Mucosa of descending colon (tissue), 3 donors: Measurements from ENCODE around the gene PER1. TPM values are rescaled to one million over a fixed set of nuclear protein-coding genes. Genes with fewer than 3 reads are reported as not detected.

Experiments
- ATAC-seq: fragments of 200-7000 bp; cut with Tn5 transposase; one replicate; pipeline ENCODE4 v1.9.1; 2020; ENCODE audit warnings: mild to moderate bottlenecking, moderate library complexity
- DNase-seq, 3 donors: peaks; one replicate each; pipeline ENCODE4 v3.0.0-alpha.2; 2020
- H3K36me3 ChIP-seq: fragments of 200-600 bp; one replicate; pipeline ENCODE4 v1.8.0; 2021; ENCODE audit warnings: low read depth, mild to moderate bottlenecking
- H3K4me1 ChIP-seq: fragments of 200-600 bp; one replicate; pipeline ENCODE4 v1.8.0; 2021; ENCODE audit warnings: low read depth, mild to moderate bottlenecking
- H3K4me3 ChIP-seq: fragments of 200-600 bp; one replicate; pipeline ENCODE4 v1.8.0; 2021; ENCODE audit warnings: mild to moderate bottlenecking
- H3K9me3 ChIP-seq: fragments of 200-600 bp; one replicate; pipeline ENCODE4 v1.8.0; 2021; ENCODE audit warnings: mild to moderate bottlenecking
- intact Hi-C, 2 donors: fragments of 100-400 bp; cut with DNase I in 1 of 2; cut with micrococcal nuclease in 1 of 2; formaldehyde crosslinking; loops; one replicate each; pipeline versions ENCODE4 v1.11.0 to v1.11.1; 2022; cut with DNase I, micrococcal nuclease
- total RNA-seq, 3 donors: library from RNA; stranded (reverse); fragmentation: NEBNext Ultra II Directional in 2 of 3; extraction: Animal tissue kit (Norgen Biotek cat#: 25700) in 2 of 3; gene quantifications; one replicate each; pipeline versions ENCODE4 v1.2.1 to v1.2.4, GENCODE V29; 2021 to 2023
- TF ChIP-seq, protein P1 (sequence below): fragments of 200-600 bp; IDR thresholded peaks from one replicate; pipeline ENCODE4 v1.8.0; 2022; ENCODE audit warnings: antibody characterized with exemption, mild to moderate bottlenecking
- donor health status: DM: no; HTN: no; CAD: no; lungs with moderate emphysema.
- donor health status: DM: no; HTN: no; CAD: no.
- donor health status: DM: no; HTN: yes; CAD: no.

Gene PER1
- total RNA-seq, 3 donors from 2014 or later = 14.9 to 185 (median 84.0) TPM

DNA sequence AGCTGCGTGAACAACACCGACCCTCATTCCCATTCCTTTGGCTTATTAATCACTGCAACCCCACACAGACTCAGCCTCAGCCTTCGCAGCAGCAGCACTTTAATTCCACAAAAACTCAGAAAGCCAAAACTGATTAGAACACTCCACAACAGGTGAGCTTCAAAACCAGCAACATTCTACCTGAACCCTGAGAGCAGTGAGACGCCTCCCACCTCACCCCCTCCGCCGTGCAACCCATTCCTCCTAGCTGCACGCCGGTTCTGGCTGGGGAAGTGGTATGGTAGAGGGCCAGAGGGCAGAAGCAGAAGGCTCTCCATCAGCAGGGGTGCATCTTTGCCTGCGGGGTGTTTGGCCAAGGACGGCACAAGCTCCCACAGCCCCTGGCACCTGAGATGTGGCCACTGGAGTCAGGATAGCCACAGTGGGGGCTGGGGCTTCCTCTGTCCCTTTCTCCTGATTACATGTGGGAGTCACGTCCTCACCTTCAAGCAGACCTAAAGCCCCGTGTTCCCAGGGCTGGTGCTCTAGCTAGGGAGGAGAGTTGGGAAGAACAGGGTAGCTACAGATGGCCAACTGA, 36.1 kb upstream of the PER1 start:
- no peaks in the 10 kb centered on the region for H3K9me3 ChIP-seq
- DNase-seq (peak in 2 of 3 donors; percentile 36 to 57), ATAC-seq (no peak)
- intact Hi-C loops = no loop called here
- H3K4me1 ChIP-seq = peaks cover 46% of the 10 kb centered on the region
- TF ChIP-seq, protein P1, sequence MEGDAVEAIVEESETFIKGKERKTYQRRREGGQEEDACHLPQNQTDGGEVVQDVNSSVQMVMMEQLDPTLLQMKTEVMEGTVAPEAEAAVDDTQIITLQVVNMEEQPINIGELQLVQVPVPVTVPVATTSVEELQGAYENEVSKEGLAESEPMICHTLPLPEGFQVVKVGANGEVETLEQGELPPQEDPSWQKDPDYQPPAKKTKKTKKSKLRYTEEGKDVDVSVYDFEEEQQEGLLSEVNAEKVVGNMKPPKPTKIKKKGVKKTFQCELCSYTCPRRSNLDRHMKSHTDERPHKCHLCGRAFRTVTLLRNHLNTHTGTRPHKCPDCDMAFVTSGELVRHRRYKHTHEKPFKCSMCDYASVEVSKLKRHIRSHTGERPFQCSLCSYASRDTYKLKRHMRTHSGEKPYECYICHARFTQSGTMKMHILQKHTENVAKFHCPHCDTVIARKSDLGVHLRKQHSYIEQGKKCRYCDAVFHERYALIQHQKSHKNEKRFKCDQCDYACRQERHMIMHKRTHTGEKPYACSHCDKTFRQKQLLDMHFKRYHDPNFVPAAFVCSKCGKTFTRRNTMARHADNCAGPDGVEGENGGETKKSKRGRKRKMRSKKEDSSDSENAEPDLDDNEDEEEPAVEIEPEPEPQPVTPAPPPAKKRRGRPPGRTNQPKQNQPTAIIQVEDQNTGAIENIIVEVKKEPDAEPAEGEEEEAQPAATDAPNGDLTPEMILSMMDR = no peak
- no peak overlapping the region for H3K4me3 ChIP-seq
- peaks cover 10% of the 10 kb centered on the region for H3K36me3 ChIP-seq

DNA sequence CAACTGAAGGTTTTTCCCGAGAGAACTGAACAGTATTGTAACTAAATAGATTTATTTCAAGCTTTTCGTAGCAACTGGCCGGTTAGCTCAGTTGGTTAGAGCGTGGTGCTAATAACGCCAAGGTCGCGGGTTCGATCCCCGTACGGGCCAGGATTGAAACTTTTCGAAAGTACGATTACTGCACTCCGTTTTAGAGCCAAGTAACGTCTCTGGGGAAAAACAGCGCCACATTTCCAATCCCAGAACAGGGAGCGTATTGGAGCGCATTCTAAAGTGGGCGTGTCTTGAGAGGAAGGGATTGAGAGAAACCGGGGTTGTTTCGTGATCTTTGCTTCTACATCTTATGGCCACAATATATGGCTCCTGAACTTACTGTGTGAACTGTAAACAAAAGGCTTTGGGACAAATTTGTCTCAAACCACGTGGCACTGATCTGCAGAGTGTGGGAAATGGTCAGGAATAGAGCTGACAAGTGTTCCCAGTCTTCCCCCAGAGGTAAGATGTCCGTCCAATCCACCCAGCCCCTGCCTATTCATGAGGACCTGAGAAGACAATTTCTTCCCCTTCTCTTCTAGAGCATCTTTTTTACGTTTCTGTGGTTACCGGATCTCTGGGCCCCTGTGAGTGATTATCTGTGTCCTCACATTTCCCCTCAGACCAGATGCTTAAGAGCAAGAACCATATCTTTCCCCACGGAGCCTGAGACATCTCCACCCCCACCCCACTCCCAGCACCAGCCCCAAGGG, 35.5 kb upstream of the PER1 start:
- no peak overlapping the region for H3K4me3 ChIP-seq
- H3K36me3 ChIP-seq = peaks cover 10% of the 10 kb centered on the region
- peaks cover 44% of the 10 kb centered on the region for H3K4me1 ChIP-seq
- TF ChIP-seq, protein P1 = peak; percentile 3
- intact Hi-C loops = loop anchor here in 1 of 2 donors (2.0 kb wide), 1 partner anchor 35 kb away; no protein-coding TSS in a partner anchor
- ATAC-seq = peak; percentile 49
- no peaks in the 10 kb centered on the region for H3K9me3 ChIP-seq
- peak; percentile 88 to 93 (median 92) for DNase-seq

DNA sequence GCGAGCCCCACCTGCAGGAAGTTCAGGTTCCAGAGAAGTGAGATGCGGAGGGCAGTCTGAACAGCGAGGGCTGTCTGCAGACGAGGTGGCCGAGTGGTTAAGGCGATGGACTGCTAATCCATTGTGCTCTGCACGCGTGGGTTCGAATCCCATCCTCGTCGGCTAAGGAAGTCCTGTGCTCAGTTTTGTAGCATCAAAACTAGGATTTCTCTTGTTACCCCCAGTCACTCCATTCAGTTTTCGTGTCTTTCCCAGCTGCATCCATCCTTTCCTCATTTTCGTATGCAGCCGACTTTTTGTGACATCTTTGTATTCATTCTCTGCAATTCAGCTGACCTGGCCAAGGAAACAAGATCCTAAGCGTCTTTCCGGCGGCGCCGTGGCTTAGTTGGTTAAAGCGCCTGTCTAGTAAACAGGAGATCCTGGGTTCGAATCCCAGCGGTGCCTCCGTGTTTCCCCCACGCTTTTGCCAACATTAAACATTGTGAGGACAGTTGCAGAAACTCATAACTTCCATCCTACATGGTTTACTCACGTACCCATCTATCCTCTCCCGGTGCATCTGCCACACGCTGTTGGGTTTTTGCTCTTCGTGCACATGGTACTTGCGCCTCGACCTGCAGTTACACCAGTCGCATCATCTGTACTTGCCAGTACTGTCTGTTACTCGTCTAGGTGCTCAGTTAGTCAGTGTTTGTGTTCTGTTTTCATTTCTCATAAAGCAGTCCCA, 34.7 kb upstream of the PER1 start:
- Histone ChIP-seq H3K4me3 (peak overlapping the region; percentile 30), H3K4me1 (peaks cover 36% of the 10 kb centered on the region), H3K9me3 (no peaks in the 10 kb centered on the region), H3K36me3 (peaks cover 10% of the 10 kb centered on the region)
- intact Hi-C loops = loop anchor here in 1 of 2 donors (2.0 kb wide), 1 partner anchor 36 kb away; no protein-coding TSS in a partner anchor
- TF ChIP-seq, protein P1 = no peak
- peak; percentile 64 for ATAC-seq
- DNase-seq = peak; percentile 94 to 98 (median 95)

DNA sequence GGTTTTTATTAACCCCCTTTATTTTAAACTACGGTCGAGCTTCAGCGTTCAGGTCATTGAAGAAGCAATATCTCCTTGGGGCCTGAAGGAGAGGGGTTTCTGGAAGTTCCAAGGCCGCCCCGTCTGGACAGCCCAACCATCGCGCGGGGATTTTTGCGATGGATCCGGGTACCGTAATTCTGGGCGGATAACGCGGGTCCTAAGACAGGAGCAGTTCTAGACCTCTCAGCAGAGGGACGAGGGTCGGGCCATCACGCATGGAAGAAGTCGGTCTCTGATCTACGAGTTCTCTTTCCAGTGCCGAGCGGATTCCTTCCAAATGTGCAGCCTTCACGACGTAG, 34.2 kb upstream of the PER1 start:
- H3K4me3 ChIP-seq = peak overlapping the region; percentile 30
- ATAC-seq (no peak), DNase-seq (no peak)
- intact Hi-C loops = loop anchor here in 1 of 2 donors (2.0 kb wide), 1 partner anchor 36 kb away; no protein-coding TSS in a partner anchor
- H3K36me3 ChIP-seq = peaks cover 10% of the 10 kb centered on the region
- TF ChIP-seq, protein P1 = no peak
- H3K9me3 ChIP-seq = no peaks in the 10 kb centered on the region
- H3K4me1 ChIP-seq = peaks cover 32% of the 10 kb centered on the region

DNA sequence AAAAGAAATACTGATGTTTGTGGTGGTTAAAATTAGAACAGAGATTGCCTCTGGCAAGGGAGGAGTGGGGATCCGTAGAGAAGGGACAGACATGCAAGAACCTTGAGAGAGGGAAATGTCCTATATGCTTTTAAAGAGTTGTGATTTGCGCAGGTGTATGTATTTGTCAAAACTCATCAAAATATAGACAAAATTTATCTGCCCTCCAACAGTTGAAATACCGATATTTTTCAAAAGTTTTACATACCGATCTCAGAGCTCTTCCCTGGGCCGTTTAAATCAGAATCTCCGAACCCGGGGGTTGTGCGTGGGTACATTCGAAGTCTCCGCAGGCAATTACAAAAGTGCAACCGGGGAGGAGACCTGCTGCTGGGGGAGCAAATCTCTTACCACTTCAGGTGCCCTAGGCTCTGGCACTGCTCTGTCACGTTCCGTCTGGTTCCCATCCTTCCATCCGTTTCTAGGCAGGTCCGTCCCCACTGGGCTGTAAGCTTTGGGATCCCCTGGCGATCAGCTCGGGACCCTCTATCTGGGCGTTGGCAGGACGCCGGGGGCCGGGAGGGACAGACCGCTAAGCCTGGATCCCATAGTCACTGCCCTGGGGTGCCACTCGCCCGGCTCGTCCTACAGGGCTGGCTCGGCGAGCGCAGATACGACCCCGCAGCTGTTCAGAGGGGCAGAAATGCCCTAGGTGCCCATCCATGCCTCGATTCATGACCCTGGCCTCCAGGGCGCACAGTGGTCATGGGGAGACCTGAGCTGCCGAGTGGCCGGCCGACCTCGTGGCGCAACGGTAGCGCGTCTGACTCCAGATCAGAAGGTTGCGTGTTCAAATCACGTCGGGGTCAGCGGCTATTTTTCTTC, 33.6 kb upstream of the PER1 start:
- Histone ChIP-seq H3K9me3 (no peaks in the 10 kb centered on the region), H3K4me1 (peaks cover 26% of the 10 kb centered on the region), H3K4me3 (peak overlapping the region; percentile 30), H3K36me3 (peaks cover 10% of the 10 kb centered on the region)
- intact Hi-C loops = loop anchor here in 1 of 2 donors (2.0 kb wide), 1 partner anchor 37 kb away; no protein-coding TSS in a partner anchor
- ATAC-seq = peak; percentile 32
- TF ChIP-seq, protein P1 = no peak
- peak; percentile 91 to 94 (median 92) for DNase-seq
